Activated CD4-positive, alpha-beta T cell treated with anti-CD3 and anti-CD28 coated beads, Interleukin-2, Interleukin-6, amounts not matched to agents 100 ng/mL and 50 ng/mL, durations not matched to agents 16 hours and 8 hours (primary cell): ENCODE measurements around the gene UBTF.

Source experiments
- DNase-seq: peaks from one replicate; pipeline ENCODE4 v3.0.0-alpha.2; 2020

UBTF gene

GRCh38 chr17:44193326-44194084, 26.0 kb downstream of the UBTF start:
- DNase-seq, result no peak

DNA sequence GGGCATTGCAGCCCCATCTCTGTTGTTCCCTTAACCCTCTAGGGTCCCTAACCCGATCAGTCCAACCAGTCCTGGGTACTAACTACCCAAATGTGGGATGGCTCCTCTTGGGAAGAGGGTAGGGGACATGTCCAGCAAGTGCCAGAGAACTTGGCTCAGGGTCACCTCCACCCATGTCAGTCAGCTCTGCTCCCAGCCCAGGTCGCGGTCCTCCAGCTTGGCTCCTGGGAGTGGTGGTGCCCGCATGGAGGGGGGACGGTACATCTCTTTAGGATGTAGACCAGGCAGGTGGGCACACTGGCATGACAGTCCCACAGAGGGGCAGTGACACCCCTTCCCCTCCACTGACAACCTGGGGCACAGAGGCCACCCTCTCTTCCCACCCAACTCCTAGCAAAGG, 26.7 kb downstream of the UBTF start:
- DNase-seq, result no peak

GRCh38 chr17:44191941-44192496, 27.5 kb downstream of the UBTF start:
- DNase-seq, result no peak

DNA sequence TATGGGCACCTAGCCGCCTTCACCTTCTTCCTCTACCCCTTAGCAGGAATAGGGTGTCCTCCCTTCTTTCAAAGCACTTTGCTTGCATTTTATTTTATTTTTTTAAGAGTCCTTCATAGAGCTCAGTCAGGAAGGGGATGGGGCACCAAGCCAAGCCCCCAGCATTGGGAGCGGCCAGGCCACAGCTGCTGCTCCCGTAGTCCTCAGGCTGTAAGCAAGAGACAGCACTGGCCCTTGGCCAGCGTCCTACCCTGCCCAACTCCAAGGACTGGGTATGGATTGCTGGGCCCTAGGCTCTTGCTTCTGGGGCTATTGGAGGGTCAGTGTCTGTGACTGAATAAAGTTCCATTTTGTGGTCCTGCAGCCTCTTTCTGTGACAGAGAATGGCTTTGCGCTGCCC, 28.1 kb downstream of the UBTF start:
- no peak for DNase-seq

DNA sequence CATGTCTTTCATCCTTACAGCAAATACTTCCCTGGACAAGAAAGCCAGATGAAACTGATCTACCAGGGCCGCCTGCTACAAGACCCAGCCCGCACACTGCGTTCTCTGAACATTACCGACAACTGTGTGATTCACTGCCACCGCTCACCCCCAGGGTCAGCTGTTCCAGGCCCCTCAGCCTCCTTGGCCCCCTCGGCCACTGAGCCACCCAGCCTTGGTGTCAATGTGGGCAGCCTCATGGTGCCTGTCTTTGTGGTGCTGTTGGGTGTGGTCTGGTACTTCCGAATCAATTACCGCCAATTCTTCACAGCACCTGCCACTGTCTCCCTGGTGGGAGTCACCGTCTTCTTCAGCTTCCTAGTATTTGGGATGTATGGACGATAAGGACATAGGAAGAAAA, 29.0 kb downstream of the UBTF start:
- no peak for DNase-seq

GRCh38 chr17:44188576-44189403, 30.7 kb downstream of the UBTF start:
- no peak for DNase-seq

DNA sequence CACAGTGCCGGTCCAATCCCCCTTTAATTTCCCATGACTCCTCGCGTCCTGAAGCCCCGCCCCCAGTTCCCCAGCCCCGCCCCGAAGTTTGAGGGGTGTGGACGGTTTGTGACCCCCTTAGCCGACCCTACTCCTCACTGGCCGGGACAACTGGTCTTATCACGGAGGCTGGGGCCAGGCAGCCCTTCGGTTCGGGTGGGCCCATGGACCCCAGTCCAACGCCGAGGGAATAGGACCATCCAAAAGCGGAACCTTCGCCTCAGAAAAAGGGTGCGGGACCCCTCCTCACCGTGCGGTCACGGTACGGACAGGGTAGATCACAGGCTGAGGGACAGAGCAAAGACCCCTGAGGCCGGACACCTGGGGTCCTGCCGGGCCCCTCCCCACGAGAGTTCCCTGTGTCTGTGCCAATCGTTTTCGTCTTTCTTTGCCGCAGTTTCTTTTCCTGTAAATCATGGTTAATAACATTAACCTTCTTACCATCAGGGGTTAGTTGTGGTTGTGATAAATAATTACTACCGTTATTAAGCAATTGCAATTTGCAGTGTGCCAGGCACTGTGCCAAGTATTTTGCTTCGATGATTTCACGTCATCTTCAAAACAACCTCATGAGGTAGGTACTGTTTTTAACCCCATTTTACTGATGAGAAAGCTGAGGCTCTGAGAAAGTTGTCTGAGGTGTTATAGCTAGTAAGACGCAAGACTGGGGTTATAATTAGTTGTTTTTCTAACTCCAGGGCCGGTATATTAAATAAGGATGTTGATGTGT, 32.2 kb downstream of the UBTF start:
- no peak for DNase-seq

- DNase-seq, result peak; percentile 99
These were observed 33.0 kb downstream of the UBTF start, which contains the start of gene TMUB2 for GRCh38 chr17:44186307-44187130. TMUB2 (plus strand) TSS chr17:44186972; CDS start chr17:44187709, 737 bp downstream.

GRCh38 chr17:44184212-44184810, 35.2 kb downstream of the UBTF start:
- DNase-seq, result no peak

DNA sequence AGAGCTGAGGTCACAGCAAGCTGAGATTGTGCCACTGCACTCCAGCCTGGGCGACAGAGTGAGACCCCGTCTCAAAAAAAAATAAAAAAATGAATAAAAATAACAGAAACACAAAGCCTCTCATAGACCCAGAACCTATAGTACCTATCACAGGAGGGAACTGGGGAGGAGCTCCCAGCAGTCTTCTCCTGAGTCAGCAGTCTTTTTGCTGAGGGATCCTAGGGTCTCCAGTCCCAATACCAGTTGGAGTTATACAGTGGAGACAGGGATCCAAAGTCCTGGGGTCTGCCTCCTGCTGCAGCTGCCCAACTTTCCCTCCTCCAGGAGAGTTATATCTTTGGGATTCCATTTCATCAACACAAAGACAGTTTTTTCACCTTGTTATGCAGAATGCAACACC, 36.5 kb downstream of the UBTF start:
- DNase-seq, result no peak

- no peak for DNase-seq
These were observed 41.3 kb downstream of the UBTF start for GRCh38 chr17:44178133-44178532.

- DNase-seq, result no peak
These were observed 41.8 kb downstream of the UBTF start for GRCh38 chr17:44177640-44178039.

GRCh38 chr17:44176671-44177501, 42.6 kb downstream of the UBTF start:
- no peak for DNase-seq

GRCh38 chr17:44176257-44176656, 43.2 kb downstream of the UBTF start:
- no peak for DNase-seq

DNA sequence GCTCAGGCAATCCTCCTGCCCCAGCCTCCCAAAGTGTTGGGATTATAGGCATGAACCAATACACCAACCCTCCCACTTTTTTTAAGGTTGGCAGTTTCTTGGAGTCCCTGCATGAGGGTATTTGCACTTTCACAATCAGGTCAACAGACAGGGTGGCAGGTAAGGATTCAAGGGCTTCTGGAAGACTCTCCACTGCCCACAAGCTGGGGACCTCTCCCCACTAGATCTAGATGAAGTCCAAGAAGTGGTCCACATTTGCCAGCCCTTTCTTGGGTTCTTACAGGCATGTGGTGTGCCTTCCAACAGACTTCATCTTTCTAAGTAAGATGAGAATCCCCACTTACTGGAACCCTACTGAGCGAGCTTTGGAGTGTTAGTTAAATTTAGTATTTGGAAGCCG, 45.0 kb downstream of the UBTF start:
- DNase-seq, result no peak

- no peak for DNase-seq
These were observed 47.5 kb downstream of the UBTF start for GRCh38 chr17:44171931-44172455.

DNA sequence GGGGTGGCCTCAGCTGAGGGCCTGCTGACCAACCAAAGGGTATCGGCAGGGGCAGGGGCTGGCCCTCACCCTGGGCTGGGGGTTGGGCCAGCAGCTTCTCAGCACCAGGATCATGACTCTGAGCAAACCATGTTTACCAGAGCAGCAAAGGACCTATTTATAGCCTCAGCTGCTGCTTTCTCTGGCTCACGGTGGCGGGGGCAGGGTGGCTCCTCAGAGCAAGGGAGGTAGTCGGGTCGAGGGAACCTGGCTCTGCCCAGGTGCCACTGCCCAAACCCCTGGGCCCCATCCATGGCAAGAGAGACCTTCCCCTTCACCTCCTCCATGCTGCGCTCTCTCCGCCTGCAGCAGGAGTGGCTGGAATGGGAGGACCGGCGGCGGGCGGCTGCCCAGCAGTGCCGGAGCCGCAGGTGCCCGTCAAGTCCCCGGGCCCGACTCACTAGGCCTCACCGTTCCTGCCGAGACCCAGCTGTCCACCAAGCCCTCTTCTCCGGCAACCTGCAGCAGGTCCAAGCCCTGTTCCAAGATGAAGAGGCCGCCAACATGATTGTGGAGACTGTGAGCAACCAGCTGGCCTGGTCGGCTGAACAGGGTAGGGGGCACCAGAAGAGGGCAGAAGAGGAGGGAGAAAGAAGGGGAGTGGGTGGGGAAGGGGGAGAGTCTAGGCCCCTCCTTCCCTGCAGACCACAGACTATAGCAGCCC, 48.8 kb downstream of the UBTF start, which contains the start of gene ASB16:
ASB16 (plus strand) TSS at position 206 of the 703 bp plus-strand sequence; CDS start at position 292, 86 bp downstream.
- no peak for DNase-seq

DNA sequence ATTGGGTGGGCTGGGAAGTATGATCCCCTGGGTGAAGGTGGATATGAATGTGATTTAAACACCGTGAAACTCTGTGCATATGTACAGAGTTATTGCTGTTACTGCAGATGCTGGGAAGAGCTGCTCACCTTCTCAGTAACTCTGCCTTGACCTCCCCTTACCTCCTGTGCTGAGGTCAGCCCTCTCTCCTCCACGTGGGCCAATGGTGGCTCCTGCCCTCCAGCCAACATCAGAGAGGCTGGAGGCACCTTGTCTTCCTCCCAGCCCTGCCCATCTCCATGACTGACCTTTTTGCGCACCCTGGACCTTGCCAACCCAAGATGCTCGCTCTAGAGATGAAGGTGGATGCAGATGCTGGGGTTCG, 49.4 kb downstream of the UBTF start:
- no peak for DNase-seq

- no peak for DNase-seq
These were observed 52.2 kb downstream of the UBTF start for GRCh38 chr17:44167181-44167861.
